ENCODE measurements around the gene ACOT6. TPM values are rescaled to one million over a fixed set of nuclear protein-coding genes. Genes with fewer than 3 reads are reported as not detected.
A peak's percentile ranks its signal among the peaks of the same experiment; 100 is the strongest.
"Not testable (repeated sequence)": the region's sequence is repeated elsewhere in the genome, so short reads cannot be mapped to it uniquely, and the experiment has no call there.

The ACOT6 gene
- total RNA-seq, 1 donor from 2014 or later, result not detected

GRCh38 chr14:73599499-73599898 is 12.8 kb upstream of the ACOT6 start:
- no peak for ATAC-seq

- no peak for ATAC-seq
These were observed 9.3 kb upstream of the ACOT6 start for GRCh38 chr14:73602994-73603393.

- ATAC-seq, result no peak
These were observed 6.0 kb upstream of the ACOT6 start for GRCh38 chr14:73606271-73606670.

- ATAC-seq, result no peak
These were observed 5.1 kb upstream of the ACOT6 start for GRCh38 chr14:73607241-73607640.

GRCh38 chr14:73610687-73611086 is 1.6 kb upstream of the ACOT6 start:
- ATAC-seq, result no peak

- ATAC-seq, result no peak
These were observed 698 bp downstream of the ACOT6 start for GRCh38 chr14:73613046-73613383.

- no peak for ATAC-seq
These were observed 1.2 kb downstream of the ACOT6 start for GRCh38 chr14:73613419-73613963.

GRCh38 chr14:73616831-73617230 is 4.5 kb downstream of the ACOT6 start:
- ATAC-seq, result no peak

GRCh38 chr14:73619524-73619923 is 7.2 kb downstream of the ACOT6 start:
- ATAC-seq, result no peak

- ATAC-seq, result no peak
These were observed 8.0 kb downstream of the ACOT6 start for GRCh38 chr14:73620268-73620667.

- no peak for ATAC-seq
These were observed 11.3 kb downstream of the ACOT6 start for GRCh38 chr14:73623504-73624054.

- no peak for ATAC-seq
These were observed 13.4 kb downstream of the ACOT6 start for GRCh38 chr14:73625706-73626105.

GRCh38 chr14:73627151-73627558 is 14.8 kb downstream of the ACOT6 start:
- no peak for ATAC-seq

- ATAC-seq, result no peak
These were observed 17.9 kb downstream of the ACOT6 start for GRCh38 chr14:73630009-73630780.

GRCh38 chr14:73633116-73634010 is 21.0 kb downstream of the ACOT6 start:
- ATAC-seq, result peak; percentile 69

GRCh38 chr14:73634011-73634833 is 21.9 kb downstream of the ACOT6 start:
- ATAC-seq, result peak; percentile 52

GRCh38 chr14:73636355-73636754 is 24.0 kb downstream of the ACOT6 start:
- ATAC-seq, result not testable (repeated sequence)

GRCh38 chr14:73637830-73638229 is 25.5 kb downstream of the ACOT6 start:
- no peak for ATAC-seq

- ATAC-seq, result no peak
These were observed 28.6 kb downstream of the ACOT6 start for GRCh38 chr14:73640796-73641365.

GRCh38 chr14:73644531-73645247 is 32.4 kb downstream of the ACOT6 start, which contains the start of gene DNAL1:
TSS of gene DNAL1 (plus strand) at chr14:73644986. CDS start at chr14:73645040, 54 bp downstream.
- peak; percentile 98 for ATAC-seq

GRCh38 chr14:73645248-73645610 is 32.9 kb downstream of the ACOT6 start:
- ATAC-seq, result peak; percentile 17
